Fibroblast of mammary gland (primary cell): ENCODE measurements around the gene LAMA3.

Experiments
- DNase-seq: peaks from one replicate; pipeline ENCODE4 v3.0.0-alpha.2; 2010; ENCODE audit warnings: low read depth
- H3K4me3 ChIP-seq: 2 replicates; pipeline ENCODE4 v1.5.1; 2011; ENCODE audit warnings: low read depth, mild to moderate bottlenecking, low read length, moderate library complexity; ENCODE audit not compliant: control insufficient read depth
- TF ChIP-seq, protein P1 (sequence below): conservative IDR thresholded peaks from 2 replicates; pipeline ENCODE4 v1.5.1; 2011; ENCODE audit warnings: low read depth, low read length, inconsistent platforms; ENCODE audit not compliant: control insufficient read depth, insufficient read depth

LAMA3 gene

GRCh38 chr18:23778828-23779227 lies 89.6 kb downstream of the LAMA3 start:
- TF ChIP-seq, protein P1, sequence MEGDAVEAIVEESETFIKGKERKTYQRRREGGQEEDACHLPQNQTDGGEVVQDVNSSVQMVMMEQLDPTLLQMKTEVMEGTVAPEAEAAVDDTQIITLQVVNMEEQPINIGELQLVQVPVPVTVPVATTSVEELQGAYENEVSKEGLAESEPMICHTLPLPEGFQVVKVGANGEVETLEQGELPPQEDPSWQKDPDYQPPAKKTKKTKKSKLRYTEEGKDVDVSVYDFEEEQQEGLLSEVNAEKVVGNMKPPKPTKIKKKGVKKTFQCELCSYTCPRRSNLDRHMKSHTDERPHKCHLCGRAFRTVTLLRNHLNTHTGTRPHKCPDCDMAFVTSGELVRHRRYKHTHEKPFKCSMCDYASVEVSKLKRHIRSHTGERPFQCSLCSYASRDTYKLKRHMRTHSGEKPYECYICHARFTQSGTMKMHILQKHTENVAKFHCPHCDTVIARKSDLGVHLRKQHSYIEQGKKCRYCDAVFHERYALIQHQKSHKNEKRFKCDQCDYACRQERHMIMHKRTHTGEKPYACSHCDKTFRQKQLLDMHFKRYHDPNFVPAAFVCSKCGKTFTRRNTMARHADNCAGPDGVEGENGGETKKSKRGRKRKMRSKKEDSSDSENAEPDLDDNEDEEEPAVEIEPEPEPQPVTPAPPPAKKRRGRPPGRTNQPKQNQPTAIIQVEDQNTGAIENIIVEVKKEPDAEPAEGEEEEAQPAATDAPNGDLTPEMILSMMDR = no peak
- H3K4me3 ChIP-seq = no peak overlapping the region
- DNase-seq = no peak

GRCh38 chr18:23779696-23780303 lies 90.5 kb downstream of the LAMA3 start:
- no peak overlapping the region for H3K4me3 ChIP-seq
- TF ChIP-seq, protein P1 = peak; percentile 10
- peak; percentile 47 for DNase-seq

GRCh38 chr18:23784832-23785245 lies 95.6 kb downstream of the LAMA3 start:
- H3K4me3 ChIP-seq = no peak overlapping the region
- peak; percentile 90 for DNase-seq
- TF ChIP-seq, protein P1 = no peak

- no peak for DNase-seq
- TF ChIP-seq, protein P1 = no peak
- no peak overlapping the region for H3K4me3 ChIP-seq
These were observed 103.8 kb downstream of the LAMA3 start for GRCh38 chr18:23793051-23793450.

DNA sequence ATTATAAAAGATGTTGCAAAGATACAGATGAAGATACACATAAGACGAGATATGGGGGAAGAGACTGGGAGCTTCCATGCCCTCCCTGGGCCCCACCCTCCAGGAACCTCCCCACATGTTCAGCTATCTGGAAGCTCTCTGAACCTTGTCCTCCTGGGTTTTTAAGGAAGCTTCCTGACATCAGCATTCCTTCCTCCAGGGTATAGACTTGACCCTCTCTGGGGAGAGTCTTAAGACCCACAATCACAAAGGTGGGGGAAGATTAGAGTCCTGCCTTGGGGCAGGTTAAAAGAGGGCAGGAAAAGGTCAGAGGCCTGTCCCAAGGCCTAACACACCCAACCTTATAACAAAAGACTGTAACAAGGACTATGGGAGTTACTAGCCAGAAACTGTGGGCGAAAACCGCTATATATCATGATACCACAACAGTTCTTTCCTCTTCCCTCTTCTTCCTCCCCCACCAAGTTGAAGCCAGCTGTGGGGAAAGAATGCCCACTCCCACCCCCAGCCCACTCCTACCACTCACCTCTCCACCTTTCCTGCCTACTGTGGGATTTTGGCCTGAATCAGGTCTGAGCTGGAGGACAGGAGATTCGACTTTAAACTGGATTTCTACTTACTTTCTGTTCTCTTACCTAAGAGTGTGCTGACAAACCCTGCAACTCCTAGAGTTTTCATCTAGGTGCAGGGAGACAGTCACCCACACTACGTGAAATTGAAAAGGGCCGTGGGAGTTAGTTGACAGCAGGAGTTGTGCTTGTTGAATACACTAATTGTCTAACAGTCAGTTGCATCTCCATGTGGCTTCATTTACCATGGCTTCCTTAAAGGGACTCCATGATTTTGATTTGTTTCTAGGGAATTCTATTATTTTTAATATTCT lies 105.0 kb downstream of the LAMA3 start:
- TF ChIP-seq, protein P1 = no peak
- H3K4me3 ChIP-seq = no peak overlapping the region
- DNase-seq = no peak

- DNase-seq = peak; percentile 37
- H3K4me3 ChIP-seq = no peak overlapping the region
- TF ChIP-seq, protein P1 = no peak
These were observed 109.0 kb downstream of the LAMA3 start for GRCh38 chr18:23798249-23798648.
